ENCODE measurements around the gene DHRS13. TPM values are rescaled to one million over a fixed set of nuclear protein-coding genes. Genes with fewer than 3 reads are reported as not detected.
A peak's percentile ranks its signal among the peaks of the same experiment; 100 is the strongest.

DHRS13 gene
- polyA plus RNA-seq, 3 donors = 3.7 to 4.5 (median 3.8) TPM

DNA sequence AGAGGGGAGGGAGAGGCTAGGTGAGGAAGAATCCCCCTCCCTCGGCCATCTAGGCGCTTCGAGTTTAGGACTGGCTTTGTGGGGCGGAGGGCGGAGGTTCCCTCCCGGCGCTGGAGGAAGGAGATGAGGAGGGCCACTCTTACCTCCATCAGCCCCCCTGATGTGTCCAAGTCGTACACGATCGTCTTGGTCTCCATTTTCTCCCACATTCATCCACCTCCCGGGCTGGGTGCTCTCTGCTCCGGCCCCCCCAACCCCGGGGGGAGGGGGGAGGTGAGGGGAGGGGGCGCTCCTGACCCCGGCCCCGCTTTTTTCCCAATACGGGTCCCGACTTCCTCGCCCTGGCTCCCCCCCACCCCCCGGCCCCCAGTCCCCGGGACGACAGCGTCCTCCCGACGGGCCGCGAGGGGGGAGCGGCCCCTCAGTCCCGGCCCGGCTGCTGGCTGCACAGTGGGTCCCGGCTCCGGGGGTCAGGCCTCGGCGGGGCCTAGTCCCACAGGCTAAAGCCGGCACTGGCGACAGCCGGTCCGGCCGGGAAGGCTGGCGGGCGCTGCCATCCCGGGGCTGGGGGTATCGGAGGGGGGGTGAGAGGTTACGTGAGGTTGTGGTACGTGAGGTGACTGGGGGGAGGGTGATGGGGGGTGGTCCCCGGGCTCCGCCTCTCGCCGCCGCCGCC is 48.0 kb upstream of the DHRS13 start:
- Histone ChIP-seq H3K4me3 (replicated peaks in 1 of 3; ENCODE audit: low read depth in 2 of 3, low read length in 3 of 3) (peak overlapping the region; percentile 79 to 98 (median 80)), H4K20me1 (ENCODE audit: insufficient read depth, low read length) (peaks cover 23% of the 10 kb centered on the region), H3K9me3 (replicated peaks in 1 of 2; ENCODE audit: control insufficient read depth in 1 of 2, insufficient read depth in 1 of 2, low read length in 2 of 2) (no peaks in the 10 kb centered on the region), H3K79me2 (ENCODE audit: insufficient read depth, low read length) (peaks cover 54% of the 10 kb centered on the region), H3K9ac (ENCODE audit: insufficient read depth, low read length, poor library complexity, severe bottlenecking) (peak overlapping the region; percentile 86), H2AFZ (ENCODE audit: insufficient read depth, low read depth, low read length, poor library complexity, severe bottlenecking) (peak overlapping the region; percentile 79), H3K36me3 (replicated peaks in 1 of 2; ENCODE audit: control insufficient read depth in 1 of 2, insufficient read depth in 2 of 2, low read length in 2 of 2) (peaks cover 2 to 9% of the 10 kb centered on the region in 2 donors), H3K27ac (ENCODE audit: low read depth in 1 of 2, low read length in 2 of 2) (peak overlapping the region; percentile 85 to 92), H3K4me2 (replicated peaks; ENCODE audit: extremely low read depth, low read length, poor library complexity, severe bottlenecking) (peak overlapping the region; percentile 90), H3K4me1 (ENCODE audit: control insufficient read depth in 1 of 2, insufficient read depth in 2 of 2, low read length in 2 of 2) (peaks cover 31 to 35% of the 10 kb centered on the region in 2 donors), H3K27me3 (ENCODE audit: control insufficient read depth in 2 of 2, insufficient read depth in 2 of 2, low read length in 2 of 2) (no peaks in the 10 kb centered on the region)
- Mint-ChIP-seq H3K9me3 (no peaks in the 10 kb centered on the region), H3K27me3 (ENCODE audit: low read depth in 3 of 3) (peaks cover 0 to 3% (median 1%) of the 10 kb centered on the region in 3 donors), H3K36me3 (peaks cover 11 to 17% of the 10 kb centered on the region in 2 donors), H3K27ac (peak overlapping the region; percentile 89 to 97 (median 94)), H3K4me3 (peak overlapping the region in 1 of 2 donors; percentile 96), H3K4me1 (peaks cover 19% of the 10 kb centered on the region)
- intact Hi-C loops (cut with micrococcal nuclease) = loop anchor here (2.0 to 10.0 kb wide), 4 partner anchors 48 to 614 kb away; partner anchors contain the start of genes DHRS13 (in 2 of the 2), IFT20 (in 1 of the 2), TNFAIP1 (in 1 of the 2) and TRAF4 (in 1 of the 2)
- 1% methylated on average over 27 of the region's 51 CpGs for WGBS (ENCODE audit: insufficient coverage)
- TF ChIP-seq, protein P1, sequence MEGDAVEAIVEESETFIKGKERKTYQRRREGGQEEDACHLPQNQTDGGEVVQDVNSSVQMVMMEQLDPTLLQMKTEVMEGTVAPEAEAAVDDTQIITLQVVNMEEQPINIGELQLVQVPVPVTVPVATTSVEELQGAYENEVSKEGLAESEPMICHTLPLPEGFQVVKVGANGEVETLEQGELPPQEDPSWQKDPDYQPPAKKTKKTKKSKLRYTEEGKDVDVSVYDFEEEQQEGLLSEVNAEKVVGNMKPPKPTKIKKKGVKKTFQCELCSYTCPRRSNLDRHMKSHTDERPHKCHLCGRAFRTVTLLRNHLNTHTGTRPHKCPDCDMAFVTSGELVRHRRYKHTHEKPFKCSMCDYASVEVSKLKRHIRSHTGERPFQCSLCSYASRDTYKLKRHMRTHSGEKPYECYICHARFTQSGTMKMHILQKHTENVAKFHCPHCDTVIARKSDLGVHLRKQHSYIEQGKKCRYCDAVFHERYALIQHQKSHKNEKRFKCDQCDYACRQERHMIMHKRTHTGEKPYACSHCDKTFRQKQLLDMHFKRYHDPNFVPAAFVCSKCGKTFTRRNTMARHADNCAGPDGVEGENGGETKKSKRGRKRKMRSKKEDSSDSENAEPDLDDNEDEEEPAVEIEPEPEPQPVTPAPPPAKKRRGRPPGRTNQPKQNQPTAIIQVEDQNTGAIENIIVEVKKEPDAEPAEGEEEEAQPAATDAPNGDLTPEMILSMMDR (IDR thresholded peaks at IDR 0.05) = no peak
- DNase-seq = peak in 1 of 3 donors; percentile 32

DNA sequence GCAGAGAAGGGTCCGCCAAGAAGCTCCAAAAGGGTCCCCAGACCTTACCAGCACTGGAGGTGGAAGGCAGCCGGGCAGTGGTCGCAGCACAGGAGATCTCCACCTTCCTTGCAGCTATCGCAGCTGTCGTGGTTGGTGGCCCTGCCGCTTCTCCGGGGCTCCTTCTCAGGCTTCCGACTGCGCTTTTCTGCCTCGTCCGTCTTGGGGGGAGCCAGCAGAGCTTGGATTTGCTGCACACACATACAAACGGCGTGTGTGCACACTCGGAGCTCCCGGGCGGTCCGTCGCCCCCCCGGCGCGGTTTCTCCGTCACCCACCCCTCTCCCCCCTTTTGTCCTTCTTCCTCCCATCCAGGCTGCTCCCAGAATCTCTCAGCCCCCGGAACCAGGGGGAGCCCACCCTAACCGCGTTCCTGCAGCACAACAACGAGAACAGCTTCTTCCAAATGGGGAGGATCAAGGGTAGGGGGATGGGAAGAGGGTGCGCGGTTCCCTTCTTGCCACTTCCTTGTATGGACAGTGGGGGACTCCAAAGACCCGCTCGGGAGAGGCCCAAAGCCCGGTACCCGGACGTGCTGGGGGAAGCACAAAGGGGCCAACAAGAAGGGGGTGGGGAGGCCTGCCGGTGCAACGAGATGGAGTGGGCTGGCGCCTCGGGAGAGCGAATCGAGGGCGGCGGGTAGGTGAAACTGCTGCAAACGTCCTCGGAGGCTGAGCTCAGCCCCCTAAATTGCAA is 47.3 kb upstream of the DHRS13 start:
- Histone ChIP-seq H3K4me1 (ENCODE audit: control insufficient read depth in 1 of 2, insufficient read depth in 2 of 2, low read length in 2 of 2) (peaks cover 31 to 35% of the 10 kb centered on the region in 2 donors), H3K4me3 (replicated peaks in 1 of 3; ENCODE audit: low read depth in 2 of 3, low read length in 3 of 3) (peak overlapping the region; percentile 79 to 98 (median 80)), H3K27ac (ENCODE audit: low read depth in 1 of 2, low read length in 2 of 2) (peak overlapping the region; percentile 85 to 92), H3K27me3 (ENCODE audit: control insufficient read depth in 2 of 2, insufficient read depth in 2 of 2, low read length in 2 of 2) (no peaks in the 10 kb centered on the region), H3K79me2 (ENCODE audit: insufficient read depth, low read length) (peaks cover 61% of the 10 kb centered on the region), H2AFZ (ENCODE audit: insufficient read depth, low read depth, low read length, poor library complexity, severe bottlenecking) (peak overlapping the region; percentile 79), H3K9ac (ENCODE audit: insufficient read depth, low read length, poor library complexity, severe bottlenecking) (peak overlapping the region; percentile 86), H3K9me3 (replicated peaks in 1 of 2; ENCODE audit: control insufficient read depth in 1 of 2, insufficient read depth in 1 of 2, low read length in 2 of 2) (no peaks in the 10 kb centered on the region), H4K20me1 (ENCODE audit: insufficient read depth, low read length) (peaks cover 30% of the 10 kb centered on the region), H3K36me3 (replicated peaks in 1 of 2; ENCODE audit: control insufficient read depth in 1 of 2, insufficient read depth in 2 of 2, low read length in 2 of 2) (peaks cover 4 to 16% of the 10 kb centered on the region in 2 donors), H3K4me2 (replicated peaks; ENCODE audit: extremely low read depth, low read length, poor library complexity, severe bottlenecking) (peak overlapping the region; percentile 90)
- peak; percentile 40 to 62 (median 40) for DNase-seq
- Mint-ChIP-seq H3K4me3 (peak overlapping the region in 1 of 2 donors; percentile 96), H3K4me1 (peaks cover 20% of the 10 kb centered on the region), H3K9me3 (no peaks in the 10 kb centered on the region), H3K36me3 (peaks cover 16 to 23% of the 10 kb centered on the region in 2 donors), H3K27ac (peak overlapping the region; percentile 89 to 97 (median 94)), H3K27me3 (ENCODE audit: low read depth in 3 of 3) (peaks cover 0 to 3% (median 1%) of the 10 kb centered on the region in 3 donors)
- 0% methylated on average over 31 of the region's 43 CpGs for WGBS (ENCODE audit: insufficient coverage)
- TF ChIP-seq, protein P1 (IDR thresholded peaks at IDR 0.05) = no peak
- intact Hi-C loops (cut with micrococcal nuclease) = loop anchor here (2.0 to 10.0 kb wide), 4 partner anchors 47 to 613 kb away; partner anchors contain the start of genes DHRS13 (in 2 of the 2), IFT20 (in 1 of the 2), TNFAIP1 (in 1 of the 2) and TRAF4 (in 1 of the 2)
